GM10248 (cell line): ENCODE measurements around the gene SDC1.

ENCODE experiments used
- CTCF ChIA-PET: fragments of 300-600 bp; sonication (Branson Sonifier 250); formaldehyde crosslinking; extraction: SDS; loops from one replicate; lab custom pipeline; 2021; ENCODE audit warnings: antibody characterized with exemption; lab: Yijun Ruan, JAX
- POLR2A ChIA-PET: fragments of 350-650 bp; sonication (Branson Sonifier 250); formaldehyde crosslinking; extraction: SDS; loops from one replicate; lab custom pipeline; 2020; ENCODE audit warnings: antibody characterized with exemption; lab: Yijun Ruan, JAX
- DNase-seq: peaks from one replicate; pipeline ENCODE4 v3.0.0; 2012; ENCODE audit errors: extremely low spot score
- CTCF ChIP-seq: IDR thresholded peaks from 2 replicates; pipeline ENCODE4 v1.5.1; 2012; ENCODE audit warnings: mild to moderate bottlenecking, low read depth; ENCODE audit errors: extremely low read depth, missing control alignments, control extremely low read depth

SDC1 gene

GRCh38 chr2:20173496-20174402 lies 51.2 kb downstream of the SDC1 start:
- ChIA-PET POLR2A (no interaction called here), CTCF (interaction anchor here (1.1 to 2.0 kb wide), 3 partner anchors 13 to 38 kb away, joined by 3 to 7 read pairs (median 3); no protein-coding TSS in a partner anchor)
- TF ChIP-seq CTCF = no peak
- no peak for DNase-seq

- ChIA-PET CTCF (interaction anchor here (1.1 kb wide), 2 partner anchors 14 to 37 kb away, joined by 3 read pairs; no protein-coding TSS in a partner anchor), POLR2A (no interaction called here)
- no peak for TF ChIP-seq CTCF
- no peak for DNase-seq
These were observed 51.9 kb downstream of the SDC1 start for GRCh38 chr2:20173064-20173463.

GRCh38 chr2:20172273-20173055 lies 52.5 kb downstream of the SDC1 start:
- ChIA-PET CTCF (interaction anchor here (1.1 to 1.5 kb wide), 2 partner anchors 7 to 38 kb away, joined by 3 read pairs; no protein-coding TSS in a partner anchor), POLR2A (no interaction called here)
- no peak for TF ChIP-seq CTCF
- no peak for DNase-seq

- ChIA-PET CTCF (interaction anchor here (1.3 to 1.5 kb wide), 2 partner anchors 8 to 73 kb away, joined by 3 to 4 read pairs; no protein-coding TSS in a partner anchor), POLR2A (no interaction called here)
- TF ChIP-seq CTCF = no peak
- no peak for DNase-seq
These were observed 53.4 kb downstream of the SDC1 start for GRCh38 chr2:20171445-20171977.

GRCh38 chr2:20170704-20171250 lies 54.2 kb downstream of the SDC1 start:
- no peak for DNase-seq
- no peak for TF ChIP-seq CTCF
- CTCF ChIA-PET = interaction anchor here (1.3 to 1.5 kb wide), 2 partner anchors 9 to 74 kb away, joined by 3 to 4 read pairs; no protein-coding TSS in a partner anchor
- POLR2A ChIA-PET = no interaction called here
